Measurements from ENCODE around the gene ZNF674.
"Not testable (repeated sequence)": the region's sequence is repeated elsewhere in the genome, so short reads cannot be mapped to it uniquely, and the experiment has no call there.

The ZNF674 gene

DNA sequence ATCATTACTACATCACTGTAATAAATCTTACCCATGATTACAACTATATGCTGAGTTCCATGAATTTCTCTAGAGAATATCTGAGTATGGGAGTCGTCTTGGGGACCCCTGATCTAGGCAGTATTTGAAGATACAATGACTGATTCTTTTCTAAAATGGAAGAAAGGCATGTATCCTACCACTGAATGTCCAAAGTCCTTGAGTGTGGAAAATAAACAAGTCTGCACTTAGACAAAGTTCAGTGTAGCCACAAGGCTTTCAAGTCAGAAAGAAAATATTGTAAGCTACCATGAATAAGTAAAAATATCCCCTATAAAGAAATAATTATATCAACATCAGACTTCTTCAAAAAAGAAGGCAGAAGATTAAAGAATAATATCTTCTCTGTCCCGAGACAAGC, 42.4 kb downstream of the ZNF674 start:
- Histone ChIP-seq H3K4me3 (no peak overlapping the region), H3K27ac (no peak overlapping the region)
- TF ChIP-seq, protein P1, sequence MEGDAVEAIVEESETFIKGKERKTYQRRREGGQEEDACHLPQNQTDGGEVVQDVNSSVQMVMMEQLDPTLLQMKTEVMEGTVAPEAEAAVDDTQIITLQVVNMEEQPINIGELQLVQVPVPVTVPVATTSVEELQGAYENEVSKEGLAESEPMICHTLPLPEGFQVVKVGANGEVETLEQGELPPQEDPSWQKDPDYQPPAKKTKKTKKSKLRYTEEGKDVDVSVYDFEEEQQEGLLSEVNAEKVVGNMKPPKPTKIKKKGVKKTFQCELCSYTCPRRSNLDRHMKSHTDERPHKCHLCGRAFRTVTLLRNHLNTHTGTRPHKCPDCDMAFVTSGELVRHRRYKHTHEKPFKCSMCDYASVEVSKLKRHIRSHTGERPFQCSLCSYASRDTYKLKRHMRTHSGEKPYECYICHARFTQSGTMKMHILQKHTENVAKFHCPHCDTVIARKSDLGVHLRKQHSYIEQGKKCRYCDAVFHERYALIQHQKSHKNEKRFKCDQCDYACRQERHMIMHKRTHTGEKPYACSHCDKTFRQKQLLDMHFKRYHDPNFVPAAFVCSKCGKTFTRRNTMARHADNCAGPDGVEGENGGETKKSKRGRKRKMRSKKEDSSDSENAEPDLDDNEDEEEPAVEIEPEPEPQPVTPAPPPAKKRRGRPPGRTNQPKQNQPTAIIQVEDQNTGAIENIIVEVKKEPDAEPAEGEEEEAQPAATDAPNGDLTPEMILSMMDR (IDR thresholded peaks at IDR 0.05): no peak
- DNase-seq (ENCODE audit: low spot score): no peak

DNA sequence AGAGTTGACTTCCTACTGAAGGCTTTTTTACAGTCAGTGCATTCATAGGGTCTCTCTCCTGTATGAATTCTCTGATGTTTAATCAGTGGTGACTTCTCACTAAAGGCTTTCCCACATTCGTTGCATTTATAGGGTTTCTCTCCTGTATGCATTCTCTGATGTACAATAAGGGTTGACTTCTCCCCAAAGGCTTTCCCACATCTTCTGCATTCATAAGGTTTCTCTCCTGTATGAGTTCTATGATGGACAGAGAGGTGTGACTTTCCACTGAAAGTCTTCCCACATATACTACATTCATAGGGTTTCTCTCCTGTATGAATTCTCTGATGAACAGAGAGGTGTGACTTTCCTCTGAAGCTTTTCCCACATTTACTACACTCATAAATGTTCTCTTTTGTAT, 45.2 kb downstream of the ZNF674 start:
- H3K4me3 ChIP-seq: no peak overlapping the region
- no peak for DNase-seq (ENCODE audit: low spot score)
- no peak overlapping the region for H3K27ac ChIP-seq
- TF ChIP-seq, protein P1 (IDR thresholded peaks at IDR 0.05): no peak

DNA sequence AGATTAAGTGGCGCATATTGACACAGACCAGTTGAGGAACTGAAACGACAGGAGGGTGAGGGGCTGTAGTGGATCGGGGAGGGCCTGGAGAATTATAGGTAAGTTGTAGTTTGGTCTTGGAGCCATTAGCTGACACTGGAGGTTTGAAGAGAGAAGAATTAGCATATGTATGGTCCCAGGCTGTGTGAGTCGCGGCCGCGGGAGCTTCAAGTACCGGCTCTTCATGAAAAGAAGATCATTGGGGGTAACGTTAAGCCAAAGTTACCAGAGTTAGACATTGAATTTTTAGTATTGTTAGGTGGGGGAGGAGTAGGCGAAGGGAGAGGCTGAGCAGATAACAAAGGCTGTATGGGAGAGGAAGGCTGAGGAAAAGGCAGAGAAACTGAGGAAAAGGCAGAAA, 56.5 kb downstream of the ZNF674 start:
- no peak overlapping the region for H3K27ac ChIP-seq
- H3K4me3 ChIP-seq: no peak overlapping the region
- no peak for DNase-seq (ENCODE audit: low spot score)
- TF ChIP-seq, protein P1 (IDR thresholded peaks at IDR 0.05): no peak

DNA sequence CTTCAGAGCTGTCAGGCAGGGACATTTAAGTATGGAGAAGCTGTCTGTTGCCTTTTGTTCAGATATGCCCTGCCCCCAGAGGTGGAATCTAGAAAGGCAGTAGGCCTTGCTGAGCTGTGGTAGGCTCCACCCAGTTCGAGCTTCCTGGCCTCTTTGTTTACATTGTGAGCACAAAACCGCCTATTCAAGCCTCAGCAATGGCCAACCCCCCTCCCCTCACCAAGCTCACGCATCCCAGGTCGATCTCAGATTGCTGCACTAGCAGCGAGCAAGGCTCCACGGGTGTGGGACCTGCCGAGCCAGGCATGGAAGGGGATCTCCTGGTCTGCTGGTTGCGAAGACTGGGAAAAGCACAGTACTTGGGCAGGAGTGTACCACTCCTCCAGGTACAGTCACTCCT, 59.3 kb downstream of the ZNF674 start:
- no peak overlapping the region for H3K27ac ChIP-seq
- TF ChIP-seq, protein P1 (IDR thresholded peaks at IDR 0.05): no peak
- no peak overlapping the region for H3K4me3 ChIP-seq
- DNase-seq (ENCODE audit: low spot score): no peak

DNA sequence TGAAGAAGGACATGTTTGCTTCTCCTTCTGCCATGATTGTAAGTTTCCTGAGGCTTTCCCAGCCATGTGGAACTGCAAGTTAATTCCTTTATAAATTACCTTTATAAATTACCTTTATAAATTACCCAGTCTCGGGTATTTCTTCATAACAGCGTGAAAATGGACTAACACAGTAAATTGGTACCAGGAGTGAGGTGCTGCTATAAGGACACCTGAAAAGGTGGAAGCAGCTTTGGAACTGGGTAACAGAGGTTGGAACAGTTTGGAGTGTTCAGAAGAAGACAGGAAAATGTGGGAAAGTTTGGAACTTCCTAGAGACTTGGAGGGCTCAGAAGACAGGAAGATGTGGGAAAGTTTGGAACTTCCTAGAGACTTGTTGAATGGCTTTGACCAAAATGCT, 66.6 kb downstream of the ZNF674 start:
- not testable (repeated sequence) for H3K4me3 ChIP-seq; DNase-seq (ENCODE audit: low spot score); H3K27ac ChIP-seq

DNA sequence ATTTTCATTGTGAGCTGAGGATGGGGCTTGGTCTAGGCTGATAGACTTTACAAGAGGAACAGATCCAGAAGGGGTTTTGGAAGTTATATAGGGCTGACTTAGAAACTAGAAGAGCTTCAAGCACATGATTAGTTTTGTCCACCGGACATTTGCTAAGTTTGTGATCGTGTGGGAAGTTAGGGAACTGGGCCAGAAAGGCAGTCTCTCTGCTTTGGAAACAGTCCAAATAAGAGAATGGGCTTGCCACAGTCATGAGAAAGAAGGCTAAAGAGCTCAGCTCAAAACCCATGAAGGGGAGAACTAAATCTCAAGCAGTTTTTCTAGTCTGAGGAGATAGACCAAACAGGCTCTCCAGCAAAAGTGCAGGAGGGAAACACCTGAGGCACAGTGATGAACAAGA, 67.8 kb downstream of the ZNF674 start:
- no peak overlapping the region for H3K27ac ChIP-seq
- no peak overlapping the region for H3K4me3 ChIP-seq
- DNase-seq (ENCODE audit: low spot score): no peak
- TF ChIP-seq, protein P1 (IDR thresholded peaks at IDR 0.05): no peak

DNA sequence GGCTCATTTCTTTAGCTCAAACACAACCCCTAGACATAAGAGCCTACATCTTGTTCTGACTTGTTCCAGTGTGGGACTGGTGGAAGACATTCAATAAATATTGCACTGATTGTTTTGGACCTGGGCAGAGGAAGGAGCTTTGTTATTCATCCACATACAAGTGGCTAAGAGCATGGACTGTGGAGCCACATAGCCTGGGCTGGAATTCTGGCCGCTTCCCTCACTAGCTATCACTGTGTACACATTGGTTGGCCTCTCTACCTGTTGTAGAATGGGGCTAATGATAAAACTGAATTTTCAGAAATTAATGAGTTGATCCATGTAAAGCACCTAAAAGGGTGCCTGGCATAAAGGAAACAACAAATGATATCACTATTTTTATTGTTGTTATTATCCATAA, 80.0 kb downstream of the ZNF674 start:
- H3K27ac ChIP-seq: no peak overlapping the region
- H3K4me3 ChIP-seq: no peak overlapping the region
- no peak for DNase-seq (ENCODE audit: low spot score)
- TF ChIP-seq, protein P1 (IDR thresholded peaks at IDR 0.05): no peak

DNA sequence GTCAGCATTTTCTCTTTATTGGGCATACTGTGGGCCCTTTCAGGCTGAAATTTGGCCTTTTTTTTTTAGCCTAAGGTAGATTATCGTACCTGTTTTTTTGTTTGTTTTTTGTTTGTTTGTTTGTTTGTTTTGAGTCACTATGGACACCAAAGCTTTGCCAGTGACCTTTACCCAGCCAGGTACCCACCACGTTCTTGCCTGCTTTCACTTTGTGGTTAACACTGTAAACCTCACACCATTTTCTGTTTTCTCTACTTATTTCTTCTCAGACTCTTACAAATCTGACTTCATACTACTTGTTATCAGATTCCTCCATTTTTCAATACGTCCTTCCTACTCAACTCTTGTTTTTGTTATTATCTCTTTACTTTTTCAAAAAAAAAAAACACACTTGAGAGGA, 81.5 kb downstream of the ZNF674 start:
- TF ChIP-seq, protein P1 (IDR thresholded peaks at IDR 0.05): no peak
- Histone ChIP-seq H3K4me3 (no peak overlapping the region), H3K27ac (no peak overlapping the region)
- no peak for DNase-seq (ENCODE audit: low spot score)
